ENCODE results near the gene RIC8A.

The RIC8A gene

DNA sequence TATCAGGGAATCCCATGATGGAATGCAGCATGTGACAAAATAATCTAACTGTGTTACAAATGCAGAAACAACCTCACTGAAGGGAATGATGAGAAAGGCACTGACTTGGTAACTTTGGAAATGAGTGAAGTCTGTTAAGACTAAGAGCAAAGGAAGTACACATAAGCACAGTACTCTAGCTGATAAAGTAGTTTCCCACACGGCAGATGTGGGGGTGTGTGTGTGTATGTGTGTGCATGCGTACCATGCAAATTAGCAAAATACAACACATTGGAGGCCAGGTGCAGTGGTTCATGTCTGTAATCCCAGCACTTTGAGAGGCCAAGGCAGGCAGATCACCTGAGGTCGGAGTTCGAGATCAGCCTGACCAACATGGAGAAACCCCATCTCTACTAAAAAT lies 54.1 kb downstream of the RIC8A start:
- H3K9me3 ChIP-seq (ENCODE audit: control insufficient read depth, low read length): no peaks in the 10 kb centered on the region
- no peak overlapping the region for H3K9ac ChIP-seq (ENCODE audit: low read length)
- no peaks in the 10 kb centered on the region for H3K36me3 ChIP-seq (ENCODE audit: control insufficient read depth, insufficient read depth, low read length)
- no peaks in the 10 kb centered on the region for H3K27me3 ChIP-seq (ENCODE audit: control insufficient read depth, insufficient read depth, low read length)
- H3K4me3 ChIP-seq (ENCODE audit: low read length): no peak overlapping the region
- no peaks in the 10 kb centered on the region for H3K4me1 ChIP-seq (ENCODE audit: control insufficient read depth, insufficient read depth, low read length)
